ENCODE data around the gene DMRTB1. TPM values are rescaled to one million over a fixed set of nuclear protein-coding genes. Genes with fewer than 3 reads are reported as not detected.

Gene DMRTB1
- total RNA-seq, 1 donor from 2014 or later = not detected

DNA sequence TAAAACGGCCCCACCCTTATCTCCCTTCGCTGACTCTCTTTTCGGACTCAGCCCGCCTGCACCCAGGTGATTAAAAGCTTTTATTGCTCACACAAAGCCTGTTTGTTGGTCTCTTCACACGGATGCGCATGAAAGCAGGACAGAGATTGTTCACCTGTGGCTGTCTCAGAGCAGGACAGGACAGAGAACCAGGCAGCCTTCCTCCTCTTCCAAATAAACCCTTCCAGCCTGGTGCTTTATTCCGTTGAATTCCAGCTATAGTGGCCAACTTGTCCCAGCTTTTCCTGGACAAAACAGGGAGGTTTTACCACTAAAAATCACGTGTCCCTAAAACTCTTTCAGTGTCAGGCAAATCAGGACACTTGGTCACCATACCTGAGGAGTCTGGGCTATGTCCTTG, 9.5 kb upstream of the DMRTB1 start:
- no peak overlapping the region for H3K27ac Mint-ChIP-seq (ENCODE audit: unreplicated experiment)

DNA sequence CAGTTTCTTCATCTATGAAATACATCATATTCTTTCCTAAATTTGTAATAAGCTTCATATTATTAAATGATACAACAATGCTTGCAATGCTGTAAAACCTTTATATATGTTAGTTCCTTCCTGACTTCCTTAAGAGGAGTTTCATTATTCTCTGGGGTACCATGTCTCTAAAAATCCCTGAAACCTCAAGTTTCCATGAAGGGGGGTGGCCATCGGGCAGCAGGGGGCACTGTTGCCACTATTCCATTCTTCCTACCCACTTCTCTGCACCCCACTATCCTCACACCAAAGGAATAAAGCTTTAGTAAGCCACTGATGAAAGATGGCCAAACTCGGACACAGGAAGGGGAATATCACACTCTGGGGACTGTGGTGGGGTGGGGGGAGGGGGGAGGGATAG, 9.0 kb upstream of the DMRTB1 start:
- no peak overlapping the region for H3K4me3 Mint-ChIP-seq (ENCODE audit: unreplicated experiment)
- TF ChIP-seq CTCF (IDR thresholded peaks at IDR 0.05; ENCODE audit: unreplicated experiment) = peak; percentile 24
- H3K36me3 Mint-ChIP-seq (ENCODE audit: low read depth, unreplicated experiment) = no peaks in the 10 kb centered on the region
- H3K27me3 Mint-ChIP-seq (ENCODE audit: unreplicated experiment) = no peaks in the 10 kb centered on the region
- peaks cover 4% of the 10 kb centered on the region for H3K4me1 Mint-ChIP-seq (ENCODE audit: unreplicated experiment)
- H3K27ac Mint-ChIP-seq (ENCODE audit: unreplicated experiment) = no peak overlapping the region
- DNase-seq (ENCODE audit: low spot score) = no peak
- H3K9me3 Mint-ChIP-seq (ENCODE audit: unreplicated experiment) = no peaks in the 10 kb centered on the region

More for the DNA sequence above, 9.5 kb upstream of the DMRTB1 start:
- H3K4me3 Mint-ChIP-seq (ENCODE audit: unreplicated experiment) = no peak overlapping the region
- no peaks in the 10 kb centered on the region for H3K36me3 Mint-ChIP-seq (ENCODE audit: low read depth, unreplicated experiment)
- no peak for TF ChIP-seq CTCF (IDR thresholded peaks at IDR 0.05; ENCODE audit: unreplicated experiment)
- peaks cover 4% of the 10 kb centered on the region for H3K4me1 Mint-ChIP-seq (ENCODE audit: unreplicated experiment)
- H3K9me3 Mint-ChIP-seq (ENCODE audit: unreplicated experiment) = no peaks in the 10 kb centered on the region
- no peak for DNase-seq (ENCODE audit: low spot score)
- H3K27me3 Mint-ChIP-seq (ENCODE audit: unreplicated experiment) = no peaks in the 10 kb centered on the region

GRCh38 chr1:53454019-53454418, 5.2 kb upstream of the DMRTB1 start:
- H3K27me3 Mint-ChIP-seq (ENCODE audit: unreplicated experiment) = no peaks in the 10 kb centered on the region
- H3K27ac Mint-ChIP-seq (ENCODE audit: unreplicated experiment) = no peak overlapping the region

DNA sequence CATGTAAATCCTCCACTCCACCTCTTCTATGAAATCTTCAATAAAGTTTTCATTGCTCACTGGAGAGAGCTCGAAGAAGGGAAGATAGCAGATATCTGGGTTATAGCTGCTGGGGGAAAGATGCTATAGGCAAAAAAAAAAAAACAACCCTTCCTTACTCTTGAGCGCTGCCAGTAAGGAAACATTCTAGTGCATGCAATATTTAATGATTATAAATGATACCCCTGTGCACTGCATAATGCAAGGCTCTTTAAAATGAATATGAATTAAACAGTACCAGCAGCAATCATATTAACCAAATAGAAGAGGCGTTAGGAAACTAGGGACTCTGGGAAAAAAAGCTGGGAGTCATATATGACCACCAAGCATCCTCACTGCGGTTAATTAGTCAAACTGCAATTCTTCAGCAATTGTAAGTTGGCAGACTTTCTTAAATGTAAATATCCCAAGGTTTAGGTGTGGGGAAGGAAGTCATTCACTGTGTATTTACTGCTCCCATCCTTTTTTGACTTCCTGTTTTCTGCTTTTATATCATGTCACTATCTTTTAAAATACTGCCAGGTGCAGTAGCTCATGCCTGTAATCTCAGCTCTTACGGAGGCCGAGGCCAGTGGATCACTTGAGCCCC, 3.7 kb upstream of the DMRTB1 start:
- no peak for DNase-seq (ENCODE audit: low spot score)
- Mint-ChIP-seq H3K9me3 (ENCODE audit: unreplicated experiment) (no peaks in the 10 kb centered on the region), H3K4me3 (ENCODE audit: unreplicated experiment) (no peak overlapping the region), H3K27ac (ENCODE audit: unreplicated experiment) (no peak overlapping the region), H3K36me3 (ENCODE audit: low read depth, unreplicated experiment) (no peaks in the 10 kb centered on the region), H3K27me3 (ENCODE audit: unreplicated experiment) (no peaks in the 10 kb centered on the region), H3K4me1 (ENCODE audit: unreplicated experiment) (peaks cover 7% of the 10 kb centered on the region)
- TF ChIP-seq CTCF (IDR thresholded peaks at IDR 0.05; ENCODE audit: unreplicated experiment) = no peak

More at GRCh38 chr1:53454019-53454418, 5.2 kb upstream of the DMRTB1 start:
- Mint-ChIP-seq H3K4me3 (ENCODE audit: unreplicated experiment) (no peak overlapping the region), H3K4me1 (ENCODE audit: unreplicated experiment) (peaks cover 7% of the 10 kb centered on the region), H3K9me3 (ENCODE audit: unreplicated experiment) (no peaks in the 10 kb centered on the region), H3K36me3 (ENCODE audit: low read depth, unreplicated experiment) (no peaks in the 10 kb centered on the region)
- DNase-seq (ENCODE audit: low spot score) = no peak
- TF ChIP-seq CTCF (IDR thresholded peaks at IDR 0.05; ENCODE audit: unreplicated experiment) = no peak

DNA sequence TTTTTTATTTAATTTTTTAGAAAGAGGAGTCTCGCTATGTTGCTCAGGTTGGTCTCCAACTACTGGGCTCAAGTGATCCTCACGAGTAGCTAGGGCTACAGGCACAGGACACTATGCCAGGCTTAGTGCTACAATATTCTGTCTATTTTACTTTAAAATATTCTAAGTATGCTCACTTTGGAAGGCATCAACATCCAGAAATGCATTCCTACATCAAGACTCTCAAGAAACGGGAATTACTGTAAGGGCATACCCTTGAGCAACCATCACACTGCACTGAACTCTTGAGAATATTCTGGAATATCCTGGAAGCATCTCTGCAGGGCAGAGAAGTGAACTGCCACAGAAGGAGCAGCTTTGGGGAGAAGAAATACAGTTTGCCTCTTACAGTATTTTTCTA, 565 bp upstream of the DMRTB1 start:
- Mint-ChIP-seq H3K27me3 (ENCODE audit: unreplicated experiment) (peaks cover 4% of the 10 kb centered on the region), H3K36me3 (ENCODE audit: low read depth, unreplicated experiment) (no peaks in the 10 kb centered on the region), H3K27ac (ENCODE audit: unreplicated experiment) (no peak overlapping the region), H3K9me3 (ENCODE audit: unreplicated experiment) (no peaks in the 10 kb centered on the region), H3K4me3 (ENCODE audit: unreplicated experiment) (no peak overlapping the region), H3K4me1 (ENCODE audit: unreplicated experiment) (peaks cover 16% of the 10 kb centered on the region)
- no peak for TF ChIP-seq CTCF (IDR thresholded peaks at IDR 0.05; ENCODE audit: unreplicated experiment)
- no peak for DNase-seq (ENCODE audit: low spot score)
